HEK293 (cell line): ENCODE data around the gene SPOCK1.
A peak's percentile ranks its signal among the peaks of the same experiment; 100 is the strongest.
"Not testable (repeated sequence)": the region's sequence is repeated elsewhere in the genome, so short reads cannot be mapped to it uniquely, and the experiment has no call there.

Experiments
- CTCF ChIA-PET: fragments of 350-600 bp; formaldehyde crosslinking; extraction: SDS; loops from one replicate; lab custom pipeline; 2021; ENCODE audit warnings: antibody characterized with exemption; lab: Yijun Ruan, JAX
- POLR2A ChIA-PET: fragments of 300-600 bp; formaldehyde crosslinking; extraction: SDS; loops from one replicate; lab custom pipeline; 2020; ENCODE audit warnings: antibody characterized with exemption, inconsistent platforms; lab: Yijun Ruan, JAX
- H3K27ac ChIP-seq: fragments of 200-500 bp; sonication (Bioruptor generic); 2 replicates; pipeline ENCODE4 v1.5.1; 2014; ENCODE audit warnings: low read depth, low read length, control low read depth, inconsistent platforms; ENCODE audit errors: extremely low read depth
- H3K36me3 ChIP-seq, 2 experiments: fragments of 200-500 bp in 1 of 2; sonication (Bioruptor generic) in 1 of 2; 1 replicate in 1 of 2; 2 replicates in 1 of 2; pipeline ENCODE4 v1.5.1; 2014 to 2017; ENCODE audit warnings: inconsistent platforms in 2 of 2, low read length in 2 of 2; ENCODE audit not compliant: control insufficient read depth in 2 of 2, insufficient read depth in 1 of 2
- H3K4me1 ChIP-seq: fragments of 200-500 bp; sonication (Bioruptor generic); 2 replicates; pipeline ENCODE4 v1.5.1; 2014; ENCODE audit warnings: mild to moderate bottlenecking, low read length, inconsistent platforms; ENCODE audit not compliant: control insufficient read depth, insufficient read depth
- H3K4me3 ChIP-seq: 2 replicates; pipeline ENCODE4 v1.5.1; 2011; ENCODE audit warnings: low read depth, mild to moderate bottlenecking, control low read depth, low read length, moderate library complexity
- H3K9me3 ChIP-seq: fragments of 200-500 bp; sonication (Bioruptor generic); 2 replicates; pipeline ENCODE4 v1.5.1; 2014; ENCODE audit warnings: low read depth, low read length, inconsistent platforms; ENCODE audit not compliant: control insufficient read depth, insufficient read depth
- GLI4 ChIP-seq: fragments of 450-650 bp; formaldehyde crosslinking; IDR thresholded peaks from 2 replicates; pipeline ENCODE4 v1.5.1; 2016; ENCODE audit warnings: missing biosample characterization, missing genetic modification characterization
- KLF1 ChIP-seq: fragments of 450-650 bp; formaldehyde crosslinking; IDR thresholded peaks from 2 replicates; pipeline ENCODE4 v1.5.1; 2016; ENCODE audit warnings: missing biosample characterization, missing genetic modification characterization
- PRDM10 ChIP-seq: fragments of 450-650 bp; formaldehyde crosslinking; IDR thresholded peaks from 2 replicates; pipeline ENCODE4 v1.5.1; 2016; ENCODE audit warnings: missing biosample characterization, missing genetic modification characterization
- SCRT2 ChIP-seq: fragments of 450-650 bp; formaldehyde crosslinking; IDR thresholded peaks from 2 replicates; pipeline ENCODE4 v1.5.1; 2016; ENCODE audit warnings: missing biosample characterization, missing genetic modification characterization
- ZBTB44 ChIP-seq: fragments of 450-650 bp; IDR thresholded peaks from 2 replicates; pipeline ENCODE4 v1.5.1; 2018; ENCODE audit warnings: missing biosample characterization, mild to moderate bottlenecking, missing genetic modification characterization
- ZNF280C ChIP-seq: fragments of 450-650 bp; formaldehyde crosslinking; IDR thresholded peaks from 2 replicates; pipeline ENCODE4 v1.5.1; 2016; ENCODE audit warnings: missing biosample characterization, missing genetic modification characterization
- ZNF362 ChIP-seq: fragments of 450-650 bp; formaldehyde crosslinking; IDR thresholded peaks from 2 replicates; pipeline ENCODE4 v1.5.1; 2016; ENCODE audit warnings: missing biosample characterization, missing genetic modification characterization
- ZNF37A ChIP-seq: fragments of 450-650 bp; IDR thresholded peaks from 2 replicates; pipeline ENCODE4 v1.5.1; 2018; ENCODE audit warnings: missing biosample characterization, missing genetic modification characterization
- ZNF510 ChIP-seq: fragments of 450-650 bp; formaldehyde crosslinking; IDR thresholded peaks from 2 replicates; pipeline ENCODE4 v1.5.1; 2018; ENCODE audit warnings: mild to moderate bottlenecking, missing genetic modification characterization, missing biosample characterization; ENCODE audit not compliant: insufficient replicate concordance
- ZNF701 ChIP-seq: fragments of 450-650 bp; formaldehyde crosslinking; IDR thresholded peaks from 2 replicates; pipeline ENCODE4 v1.5.1; 2016; ENCODE audit warnings: missing biosample characterization, missing genetic modification characterization
- ZSCAN30 ChIP-seq: fragments of 450-650 bp; IDR thresholded peaks from 2 replicates; pipeline ENCODE4 v1.5.1; 2018; ENCODE audit warnings: missing biosample characterization, mild to moderate bottlenecking, missing genetic modification characterization, moderate library complexity

Gene SPOCK1

GRCh38 chr5:137501226-137501625, 2.1 kb upstream of the SPOCK1 start (continued):
- TF ChIP-seq ZNF701 (tag by site-specific recombination) (no peak), GLI4 (tag by site-specific recombination) (no peak)

- Histone ChIP-seq H3K36me3 (no peaks in the 10 kb centered on the region), H3K9me3 (no peaks in the 10 kb centered on the region), H3K4me3 (no peak overlapping the region), H3K4me1 (no peaks in the 10 kb centered on the region), H3K27ac (no peak overlapping the region)
- POLR2A ChIA-PET, result no interaction called here
- CTCF ChIA-PET, result interaction anchor here (1.4 kb wide), 1 partner anchor 180 kb away, joined by 9 read pairs; no protein-coding TSS in a partner anchor
- no peak for TF ChIP-seq ZNF701 (tag by site-specific recombination)
- 0 out of 2 replicates have a peak, but pooled peaks have one; percentile 34 for TF ChIP-seq SCRT2 (tag by site-specific recombination)
Observed at GRCh38 chr5:137500615-137501225, 1.6 kb upstream of the SPOCK1 start.

- POLR2A ChIA-PET, result not testable (repeated sequence)
- CTCF ChIA-PET, result interaction anchor here (0.6 to 4.6 kb wide), 6 partner anchors 17 to 189 kb away, joined by 3 to 55 read pairs (median 4); no protein-coding TSS in a partner anchor
Observed at GRCh38 chr5:137499506-137499847, 351 bp upstream of the SPOCK1 start.

GRCh38 chr5:137498301-137498735, 808 bp downstream of the SPOCK1 start:
- Histone ChIP-seq H3K27ac (no peak overlapping the region), H3K4me1 (no peaks in the 10 kb centered on the region), H3K9me3 (no peaks in the 10 kb centered on the region), H3K4me3 (peak overlapping the region; percentile 41), H3K36me3 (no peaks in the 10 kb centered on the region)
- ChIA-PET CTCF (interaction anchor here (0.7 to 4.6 kb wide), 15 partner anchors 10 to 695 kb away, joined by 3 to 55 read pairs (median 3); no protein-coding TSS in a partner anchor), POLR2A (no interaction called here)
- no peak for TF ChIP-seq ZNF37A (tag by site-specific recombination)

More at GRCh38 chr5:137499506-137499847, 351 bp upstream of the SPOCK1 start:
- TF ChIP-seq ZNF362 (tag by site-specific recombination), result peak; percentile 68; the same call in 1 of the 2 replicates
- not testable (repeated sequence) for H3K4me1 ChIP-seq, H3K36me3 ChIP-seq, H3K4me3 ChIP-seq, H3K9me3 ChIP-seq, H3K27ac ChIP-seq

GRCh38 chr5:137497396-137498290, 1.5 kb downstream of the SPOCK1 start:
- Histone ChIP-seq H3K4me3 (no peak overlapping the region), H3K4me1 (no peaks in the 10 kb centered on the region), H3K27ac (no peak overlapping the region), H3K9me3 (no peaks in the 10 kb centered on the region), H3K36me3 (no peaks in the 10 kb centered on the region)
- ChIA-PET POLR2A (no interaction called here), CTCF (interaction anchor here (0.7 to 4.6 kb wide), 5 partner anchors 123 to 695 kb away, joined by 3 to 55 read pairs (median 4); no protein-coding TSS in a partner anchor)
- TF ChIP-seq ZNF280C (no peak), ZNF510 (tag by site-specific recombination) (no peak), ZBTB44 (tag by site-specific recombination) (no peak), PRDM10 (tag by site-specific recombination) (peak; percentile 80), ZSCAN30 (tag by site-specific recombination) (no peak), KLF1 (peak; percentile 32; the same call in 1 of the 2 replicates)
